HCT116 (cell line): Measurements from ENCODE around the gene BIN2.

Experiments used
- EZH2phosphoT487 ChIP-seq: fragments of 200-600 bp; IDR thresholded peaks from 2 replicates; pipeline ENCODE4 v1.6.1; 2018; ENCODE audit warnings: antibody characterized with exemption, borderline replicate concordance
- RAD21 ChIP-seq: IDR thresholded peaks from 2 replicates; pipeline ENCODE4 v1.6.1; 2012; ENCODE audit warnings: low read depth, mild to moderate bottlenecking

- TF ChIP-seq RAD21 (no peak), EZH2phosphoT487 (no peak)
Observed at GRCh38 chr12:51254536-51254935, 69.4 kb downstream of the BIN2 start.
